K562 (cell line): Measurements from ENCODE around the gene NFATC2.

Source experiments
- ESRRA ChIP-seq: fragments of 450-650 bp; IDR thresholded peaks from 2 replicates; pipeline ENCODE4 v1.6.1; 2014; ENCODE audit warnings: low read depth, mild to moderate bottlenecking, moderate library complexity, borderline replicate concordance
- FOSL1 ChIP-seq: fragments of 200-800 bp; sonication (Bioruptor generic); conservative IDR thresholded peaks from 2 replicates; pipeline ENCODE4 v1.6.1; 2016; ENCODE audit warnings: missing genetic modification characterization, missing compliant biosample characterization
- NFE2L1 ChIP-seq: fragments of 450-650 bp; IDR thresholded peaks from 2 replicates; pipeline ENCODE4 v1.6.1; 2016; ENCODE audit warnings: missing genetic modification characterization, low read depth, mild to moderate bottlenecking, missing compliant biosample characterization, moderate library complexity, borderline replicate concordance
- PHTF2 ChIP-seq: fragments of 250-450 bp; sonication (Bioruptor Pico); IDR thresholded peaks from 2 replicates; pipeline ENCODE4 v1.5.0; 2021; ENCODE audit warnings: mild to moderate bottlenecking
- POLR2A ChIP-seq: fragments of 450-650 bp; conservative IDR thresholded peaks from 2 replicates; pipeline ENCODE4 v1.6.1; 2016
- RBBP5 ChIP-seq: fragments of 200-600 bp; sonication (generic); IDR thresholded peaks from 2 replicates; pipeline ENCODE4 v1.6.1; 2012; ENCODE audit warnings: borderline replicate concordance, mild to moderate bottlenecking, low read length, control low read depth, inconsistent platforms; ENCODE audit not compliant: insufficient read depth, poor library complexity, severe bottlenecking
- ZNF263 ChIP-seq: sonication (generic); formaldehyde crosslinking; IDR thresholded peaks from 2 replicates; pipeline ENCODE4 v1.8.0; 2022; ENCODE audit warnings: mild to moderate bottlenecking, missing genetic modification reagents, borderline replicate concordance
- TF ChIP-seq, protein P1 (sequence below): sonication (generic); formaldehyde crosslinking; IDR thresholded peaks from 2 replicates; pipeline ENCODE4 v1.5.0; 2020; ENCODE audit warnings: missing genetic modification reagents
- TF ChIP-seq, protein P2 (sequence below): sonication (generic); formaldehyde crosslinking; IDR thresholded peaks from 2 replicates; pipeline ENCODE4 v1.8.1; 2023; ENCODE audit warnings: mild to moderate bottlenecking, missing genetic modification reagents

DNA sequence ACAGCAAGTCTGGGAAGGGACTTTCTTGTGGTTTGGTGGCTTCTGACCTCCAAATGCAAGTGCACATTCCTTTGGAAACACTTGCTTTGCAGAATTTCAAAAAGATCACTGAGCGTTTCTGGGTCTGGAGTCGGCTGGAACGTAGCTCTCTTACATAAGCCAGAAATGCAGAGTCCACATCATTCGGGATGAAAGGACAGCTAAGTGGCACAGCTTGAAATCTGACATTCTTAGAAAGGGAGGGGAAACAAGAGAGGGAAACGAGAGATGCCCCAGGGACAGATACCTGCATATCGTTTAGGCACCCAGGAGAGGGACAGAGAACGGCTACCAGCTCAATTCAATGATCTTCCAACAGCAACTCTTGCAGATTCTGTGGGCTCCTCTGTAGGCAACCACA is 118.7 kb downstream of the NFATC2 start:
- TF ChIP-seq, protein P1, sequence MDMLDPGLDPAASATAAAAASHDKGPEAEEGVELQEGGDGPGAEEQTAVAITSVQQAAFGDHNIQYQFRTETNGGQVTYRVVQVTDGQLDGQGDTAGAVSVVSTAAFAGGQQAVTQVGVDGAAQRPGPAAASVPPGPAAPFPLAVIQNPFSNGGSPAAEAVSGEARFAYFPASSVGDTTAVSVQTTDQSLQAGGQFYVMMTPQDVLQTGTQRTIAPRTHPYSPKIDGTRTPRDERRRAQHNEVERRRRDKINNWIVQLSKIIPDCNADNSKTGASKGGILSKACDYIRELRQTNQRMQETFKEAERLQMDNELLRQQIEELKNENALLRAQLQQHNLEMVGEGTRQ (CRISPR knock-in tag): no peak
- TF ChIP-seq RBBP5: no peak
- no peak for TF ChIP-seq NFE2L1 (tag)
- TF ChIP-seq PHTF2 (CRISPR knock-in tag): no peak
- no peak for TF ChIP-seq POLR2A
- TF ChIP-seq, protein P2, sequence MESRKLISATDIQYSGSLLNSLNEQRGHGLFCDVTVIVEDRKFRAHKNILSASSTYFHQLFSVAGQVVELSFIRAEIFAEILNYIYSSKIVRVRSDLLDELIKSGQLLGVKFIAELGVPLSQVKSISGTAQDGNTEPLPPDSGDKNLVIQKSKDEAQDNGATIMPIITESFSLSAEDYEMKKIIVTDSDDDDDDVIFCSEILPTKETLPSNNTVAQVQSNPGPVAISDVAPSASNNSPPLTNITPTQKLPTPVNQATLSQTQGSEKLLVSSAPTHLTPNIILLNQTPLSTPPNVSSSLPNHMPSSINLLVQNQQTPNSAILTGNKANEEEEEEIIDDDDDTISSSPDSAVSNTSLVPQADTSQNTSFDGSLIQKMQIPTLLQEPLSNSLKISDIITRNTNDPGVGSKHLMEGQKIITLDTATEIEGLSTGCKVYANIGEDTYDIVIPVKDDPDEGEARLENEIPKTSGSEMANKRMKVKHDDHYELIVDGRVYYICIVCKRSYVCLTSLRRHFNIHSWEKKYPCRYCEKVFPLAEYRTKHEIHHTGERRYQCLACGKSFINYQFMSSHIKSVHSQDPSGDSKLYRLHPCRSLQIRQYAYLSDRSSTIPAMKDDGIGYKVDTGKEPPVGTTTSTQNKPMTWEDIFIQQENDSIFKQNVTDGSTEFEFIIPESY (CRISPR knock-in tag): no peak
- TF ChIP-seq FOSL1: no peak
- no peak for TF ChIP-seq ESRRA
- no peak for TF ChIP-seq ZNF263 (CRISPR knock-in tag)
